Activated naive CD8-positive, alpha-beta T cell (primary cell): ENCODE measurements around the gene CMTM7.

Experiments used
- H3K27ac Mint-ChIP-seq: one replicate; pipeline ENCODE4 v1.8.0; 2021; ENCODE audit warnings: mixed read lengths
- H3K27me3 Mint-ChIP-seq: one replicate; pipeline ENCODE4 v1.8.0; 2021; ENCODE audit warnings: mixed read lengths
- H3K36me3 Mint-ChIP-seq: one replicate; pipeline ENCODE4 v1.8.0; 2021; ENCODE audit warnings: mixed read lengths
- H3K4me1 Mint-ChIP-seq: one replicate; pipeline ENCODE4 v1.8.0; 2021; ENCODE audit warnings: low read depth, mixed read lengths
- H3K4me3 Mint-ChIP-seq: one replicate; pipeline ENCODE4 v1.8.0; 2021; ENCODE audit warnings: mild to moderate bottlenecking, mixed read lengths
- H3K9me3 Mint-ChIP-seq: one replicate; pipeline ENCODE4 v1.8.0; 2021; ENCODE audit warnings: low read depth, mixed read lengths

CMTM7 gene

GRCh38 chr3:32419742-32420125, 28.1 kb downstream of the CMTM7 start:
- Mint-ChIP-seq H3K4me1 (peaks cover 94% of the 10 kb centered on the region), H3K36me3 (peaks cover 2% of the 10 kb centered on the region), H3K27me3 (no peaks in the 10 kb centered on the region), H3K27ac (peak overlapping the region; percentile 90), H3K9me3 (no peaks in the 10 kb centered on the region), H3K4me3 (peak overlapping the region; percentile 57)

GRCh38 chr3:32420126-32421038, 28.7 kb downstream of the CMTM7 start:
- peaks cover 95% of the 10 kb centered on the region for H3K4me1 Mint-ChIP-seq
- H3K27me3 Mint-ChIP-seq: no peaks in the 10 kb centered on the region

GRCh38 chr3:32421185-32421584, 29.5 kb downstream of the CMTM7 start:
- H3K27me3 Mint-ChIP-seq: no peaks in the 10 kb centered on the region
- H3K9me3 Mint-ChIP-seq: no peaks in the 10 kb centered on the region
- peaks cover 2% of the 10 kb centered on the region for H3K36me3 Mint-ChIP-seq
- H3K4me3 Mint-ChIP-seq: peak overlapping the region; percentile 57
- H3K27ac Mint-ChIP-seq: peak overlapping the region; percentile 90
- H3K4me1 Mint-ChIP-seq: peaks cover 92% of the 10 kb centered on the region

More at GRCh38 chr3:32420126-32421038, 28.7 kb downstream of the CMTM7 start:
- Mint-ChIP-seq H3K27ac (peak overlapping the region; percentile 90), H3K4me3 (peak overlapping the region; percentile 57), H3K36me3 (peaks cover 2% of the 10 kb centered on the region), H3K9me3 (no peaks in the 10 kb centered on the region)

GRCh38 chr3:32421991-32422859, 30.6 kb downstream of the CMTM7 start:
- H3K27me3 Mint-ChIP-seq: no peaks in the 10 kb centered on the region
- H3K4me3 Mint-ChIP-seq: peak overlapping the region; percentile 57
- peaks cover 2% of the 10 kb centered on the region for H3K36me3 Mint-ChIP-seq
- H3K27ac Mint-ChIP-seq: peak overlapping the region; percentile 97
- peaks cover 93% of the 10 kb centered on the region for H3K4me1 Mint-ChIP-seq
- no peaks in the 10 kb centered on the region for H3K9me3 Mint-ChIP-seq

DNA sequence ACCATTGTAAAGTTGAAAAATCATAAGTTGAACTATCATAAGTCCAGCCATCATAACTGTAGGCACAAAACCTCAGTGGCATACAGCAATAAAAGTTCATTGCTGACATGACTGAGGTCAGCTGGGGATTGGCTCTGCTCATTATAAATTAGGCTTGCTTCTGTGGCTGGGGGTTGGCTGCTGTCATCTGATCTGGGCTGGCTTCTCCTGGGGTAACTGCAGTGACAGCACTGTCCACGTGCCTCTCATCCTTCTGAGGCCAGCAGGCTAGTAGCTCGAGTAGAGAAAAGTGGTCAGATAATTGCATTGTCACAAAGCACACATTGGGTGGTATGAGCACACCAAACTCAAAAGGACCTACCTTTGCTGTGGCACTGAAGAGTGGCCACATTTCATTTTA, 31.3 kb downstream of the CMTM7 start:
- no peaks in the 10 kb centered on the region for H3K27me3 Mint-ChIP-seq
- peaks cover 93% of the 10 kb centered on the region for H3K4me1 Mint-ChIP-seq
- H3K36me3 Mint-ChIP-seq: peaks cover 2% of the 10 kb centered on the region
- H3K4me3 Mint-ChIP-seq: peak overlapping the region; percentile 4
- H3K27ac Mint-ChIP-seq: peak overlapping the region; percentile 97
- no peaks in the 10 kb centered on the region for H3K9me3 Mint-ChIP-seq

DNA sequence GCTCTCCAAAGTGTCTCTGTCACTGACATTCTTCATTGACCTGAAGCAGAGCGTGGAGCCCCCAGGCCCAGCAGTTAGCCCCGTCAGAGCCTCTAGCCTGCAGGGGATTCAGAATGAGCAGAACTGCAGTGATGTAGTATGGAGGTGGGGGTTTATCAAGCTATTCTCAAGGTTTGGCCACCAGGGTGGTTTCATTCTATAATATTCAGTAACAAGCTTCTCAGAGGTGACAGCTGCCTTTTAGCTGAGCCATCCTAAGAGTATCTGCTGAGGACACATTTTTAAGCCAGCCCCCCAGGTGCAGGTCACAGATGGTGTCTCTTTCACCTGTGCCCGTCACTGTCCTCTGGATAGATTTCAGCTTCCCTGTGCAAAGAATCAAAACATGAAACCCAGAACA, 31.9 kb downstream of the CMTM7 start:
- Mint-ChIP-seq H3K4me3 (peak overlapping the region; percentile 54), H3K9me3 (no peaks in the 10 kb centered on the region), H3K4me1 (peaks cover 93% of the 10 kb centered on the region), H3K27me3 (no peaks in the 10 kb centered on the region), H3K36me3 (peaks cover 2% of the 10 kb centered on the region), H3K27ac (peak overlapping the region; percentile 97)

DNA sequence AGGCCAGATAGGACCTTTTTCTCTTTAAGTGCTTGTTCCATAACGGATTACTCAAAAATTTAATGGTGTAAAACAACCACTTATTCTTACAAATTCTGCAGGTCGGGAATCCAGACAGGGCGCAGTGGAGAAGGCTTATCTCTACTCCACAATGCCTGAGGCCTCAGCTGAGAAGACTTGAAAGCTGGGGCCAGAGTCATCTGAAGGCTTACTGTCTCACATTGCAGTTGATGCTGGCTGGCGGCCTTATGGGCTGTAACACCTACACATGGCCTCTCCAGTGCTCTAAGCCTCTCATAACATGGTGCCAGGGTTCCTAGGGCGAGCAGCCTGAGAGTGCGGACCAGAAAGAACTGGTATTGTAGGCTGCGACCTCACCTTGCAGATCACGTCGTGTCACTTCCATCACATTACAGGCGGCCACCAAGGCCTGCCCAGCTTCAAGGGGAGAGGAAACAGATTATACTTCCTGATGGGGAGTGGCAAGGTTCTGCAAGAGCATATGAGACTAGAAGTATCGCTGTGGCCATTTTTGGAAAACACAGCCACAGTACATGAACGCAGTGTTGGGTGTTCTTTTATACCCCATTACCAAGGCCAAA, 32.4 kb downstream of the CMTM7 start:
- Mint-ChIP-seq H3K4me3 (peak overlapping the region; percentile 54), H3K27ac (peak overlapping the region; percentile 97), H3K36me3 (peaks cover 2% of the 10 kb centered on the region), H3K27me3 (no peaks in the 10 kb centered on the region), H3K4me1 (peaks cover 94% of the 10 kb centered on the region), H3K9me3 (no peaks in the 10 kb centered on the region)

DNA sequence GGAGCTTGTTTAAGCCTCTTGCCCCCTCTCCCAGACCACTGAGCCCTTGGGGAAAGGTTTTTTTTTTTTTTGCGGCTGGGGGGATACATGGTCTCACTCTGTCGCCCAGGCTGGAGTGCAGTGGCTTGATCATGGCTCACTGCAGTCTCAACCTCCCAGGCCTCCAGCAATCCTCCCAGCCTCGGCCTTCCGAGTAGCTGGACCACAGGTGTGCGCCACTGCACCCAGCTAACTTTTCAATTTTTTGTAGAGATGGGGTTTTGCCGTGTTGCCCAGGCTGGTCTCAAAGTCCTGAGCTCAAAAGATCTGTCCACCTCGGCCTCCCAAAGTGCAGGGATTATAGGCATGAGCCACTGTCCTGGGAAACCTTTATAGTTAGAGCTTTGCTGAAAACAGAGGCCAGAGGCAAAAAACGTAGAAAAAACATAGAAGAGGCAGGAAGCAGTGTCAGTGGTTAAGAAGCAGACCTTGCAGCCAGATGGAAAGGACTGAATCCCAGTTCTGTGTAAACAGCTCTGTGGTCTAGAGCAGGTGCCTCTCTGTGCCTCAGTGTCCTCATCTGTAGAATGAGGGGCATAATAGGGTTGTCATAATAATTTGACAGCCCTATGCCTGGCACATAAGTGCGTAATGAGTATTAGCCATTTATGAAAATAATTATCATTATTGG, 33.1 kb downstream of the CMTM7 start:
- Mint-ChIP-seq H3K27me3 (no peaks in the 10 kb centered on the region), H3K27ac (peak overlapping the region; percentile 97), H3K4me3 (peak overlapping the region; percentile 54), H3K9me3 (no peaks in the 10 kb centered on the region), H3K36me3 (peaks cover 2% of the 10 kb centered on the region), H3K4me1 (peaks cover 91% of the 10 kb centered on the region)

DNA sequence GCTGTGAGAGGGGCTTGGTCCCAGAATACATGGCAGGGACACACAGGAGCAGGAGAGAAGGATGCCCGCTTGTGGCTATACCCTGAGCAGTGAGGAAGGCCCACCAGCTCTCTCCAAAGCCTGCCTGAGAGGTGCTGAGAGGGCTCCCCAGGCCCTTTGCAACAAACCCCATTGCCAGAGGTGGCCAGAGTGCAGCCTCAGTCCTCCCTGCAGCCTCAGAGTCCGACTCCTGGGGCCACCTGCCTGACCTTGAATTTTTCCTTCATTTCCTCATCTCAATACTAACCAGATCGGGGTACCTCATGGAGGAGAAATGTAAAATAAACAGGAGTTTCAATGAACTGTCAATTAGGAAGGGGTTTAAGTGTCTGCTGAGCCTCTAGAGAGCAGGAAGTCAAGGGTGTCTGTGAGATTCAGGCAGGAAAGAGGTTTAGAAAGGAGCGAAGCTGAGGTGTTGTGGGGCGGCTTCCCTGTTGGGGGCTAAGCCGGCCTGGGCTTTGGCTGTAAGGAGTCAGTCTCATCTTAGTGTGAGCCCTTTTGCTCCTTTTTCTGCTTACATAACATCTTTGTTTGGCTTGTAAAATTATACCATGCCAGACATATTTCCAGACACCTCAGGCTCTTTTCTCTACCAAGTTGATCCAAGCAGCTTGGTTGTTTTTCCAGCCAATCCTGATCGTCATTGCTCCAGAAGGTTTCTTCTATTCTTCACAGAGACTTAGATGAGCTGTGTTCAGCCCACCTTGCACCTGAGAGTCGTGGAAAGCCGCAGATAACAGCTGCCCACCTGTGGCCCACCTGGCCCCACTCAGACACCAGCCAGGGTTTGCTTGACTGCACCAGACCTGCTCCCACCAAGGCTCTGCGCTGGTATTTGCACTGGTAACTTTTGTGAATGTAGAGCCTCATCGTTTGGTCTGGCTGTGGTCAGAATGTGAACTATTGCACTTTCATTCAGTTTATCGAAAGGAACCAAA, 36.7 kb downstream of the CMTM7 start:
- H3K4me3 Mint-ChIP-seq: peak overlapping the region; percentile 69
- H3K4me1 Mint-ChIP-seq: peaks cover 92% of the 10 kb centered on the region
- H3K36me3 Mint-ChIP-seq: no peaks in the 10 kb centered on the region
- H3K27me3 Mint-ChIP-seq: no peaks in the 10 kb centered on the region
- H3K9me3 Mint-ChIP-seq: no peaks in the 10 kb centered on the region
- H3K27ac Mint-ChIP-seq: peak overlapping the region; percentile 92

DNA sequence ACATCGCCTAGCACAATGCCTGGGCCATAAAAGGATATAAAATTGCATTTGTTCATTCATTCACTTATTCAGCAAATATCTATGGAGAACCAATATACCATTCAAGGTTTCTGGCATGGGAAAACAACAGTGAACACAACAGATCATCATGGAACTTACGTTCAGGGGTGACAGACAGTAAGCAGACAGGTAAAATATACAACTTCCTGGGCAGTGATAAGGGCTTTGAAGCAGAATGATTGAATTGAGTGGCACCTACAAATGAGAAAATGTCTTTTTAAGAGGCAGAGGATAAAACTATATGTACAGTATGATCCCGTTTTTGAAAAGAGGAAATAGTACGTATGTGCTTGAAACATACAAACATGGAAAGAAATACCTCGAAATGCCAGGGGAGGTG, 39.2 kb downstream of the CMTM7 start:
- Mint-ChIP-seq H3K36me3 (peaks cover under 1% of the 10 kb centered on the region), H3K9me3 (no peaks in the 10 kb centered on the region), H3K27me3 (no peaks in the 10 kb centered on the region), H3K4me3 (peak overlapping the region; percentile 51), H3K4me1 (peaks cover 83% of the 10 kb centered on the region), H3K27ac (peak overlapping the region; percentile 96)

DNA sequence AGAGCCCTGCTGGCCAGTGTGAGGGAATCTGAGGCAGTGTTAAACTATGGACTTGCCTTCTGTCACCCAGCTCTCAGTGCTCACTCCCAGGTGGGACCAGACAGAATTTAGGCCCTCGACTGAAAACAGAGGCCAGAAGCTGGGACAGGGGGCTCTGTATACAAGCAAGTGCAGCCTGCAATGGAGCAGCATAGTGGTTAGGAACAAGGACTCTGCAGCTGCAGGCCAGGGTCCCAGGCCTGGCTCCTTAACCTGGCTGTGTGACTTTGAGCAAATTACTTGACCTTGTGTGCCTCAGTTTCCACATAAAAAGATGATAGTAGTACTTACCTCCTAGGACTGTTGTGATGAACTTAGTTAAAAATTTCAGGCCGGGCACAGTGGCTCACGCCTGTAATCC, 39.8 kb downstream of the CMTM7 start:
- Mint-ChIP-seq H3K9me3 (no peaks in the 10 kb centered on the region), H3K27me3 (no peaks in the 10 kb centered on the region), H3K36me3 (peaks cover 3% of the 10 kb centered on the region), H3K4me1 (peaks cover 86% of the 10 kb centered on the region), H3K27ac (peak overlapping the region; percentile 96), H3K4me3 (peak overlapping the region; percentile 42)

DNA sequence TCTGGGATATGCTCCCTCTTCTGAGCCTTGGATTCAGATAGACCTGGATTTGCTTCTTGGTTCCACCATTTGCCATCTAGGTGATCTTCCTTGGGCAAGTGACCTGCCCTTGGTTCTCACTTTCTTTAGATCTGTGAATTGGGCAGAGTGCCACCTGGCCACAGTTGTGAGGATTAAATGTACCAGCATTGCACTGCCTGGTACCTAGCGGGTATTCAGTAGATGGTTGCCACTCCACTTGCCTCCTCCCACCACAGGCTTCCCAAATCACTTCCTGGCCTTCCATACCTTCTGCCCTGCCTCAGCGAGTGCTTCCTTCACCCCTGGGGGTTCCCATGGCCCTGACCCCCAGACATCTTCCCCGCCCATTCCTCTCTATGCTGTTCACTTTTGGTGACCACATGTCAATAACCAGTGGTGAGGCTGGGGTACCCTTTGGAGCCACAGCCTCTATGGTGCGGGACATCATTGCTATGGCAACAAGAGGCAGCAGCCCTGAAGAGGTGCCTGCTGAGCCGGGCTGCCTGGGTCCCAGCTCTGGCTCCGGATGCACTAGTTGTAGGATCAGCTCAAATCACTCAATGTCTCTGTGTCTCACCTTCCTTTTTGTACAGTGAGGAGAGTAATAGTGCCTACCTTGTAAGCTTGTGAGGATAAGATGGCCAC, 40.5 kb downstream of the CMTM7 start:
- H3K27me3 Mint-ChIP-seq: no peaks in the 10 kb centered on the region
- H3K4me3 Mint-ChIP-seq: peak overlapping the region; percentile 80
- peaks cover 85% of the 10 kb centered on the region for H3K4me1 Mint-ChIP-seq
- H3K36me3 Mint-ChIP-seq: peaks cover 3% of the 10 kb centered on the region
- no peaks in the 10 kb centered on the region for H3K9me3 Mint-ChIP-seq
- peak overlapping the region; percentile 96 for H3K27ac Mint-ChIP-seq
